A673 (cell line): Measurements from ENCODE around the gene SNX27.

Experiments
- CTCF ChIP-seq: fragments of 300-800, 200-600 bp; sonication (generic); conservative IDR thresholded peaks from 2 replicates; pipeline ENCODE4 v1.5.1; 2017; ENCODE audit warnings: low read depth, mild to moderate bottlenecking, antibody characterized with exemption, low read length, moderate library complexity, mixed read lengths
- EZH2 ChIP-seq: fragments of 200-600 bp; sonication (generic); IDR thresholded peaks from 2 replicates; pipeline ENCODE4 v1.6.1; 2017; ENCODE audit warnings: borderline replicate concordance, low read depth, mild to moderate bottlenecking, mixed read lengths, antibody characterized with exemption, low read length; ENCODE audit not compliant: poor library complexity, severe bottlenecking

DNA sequence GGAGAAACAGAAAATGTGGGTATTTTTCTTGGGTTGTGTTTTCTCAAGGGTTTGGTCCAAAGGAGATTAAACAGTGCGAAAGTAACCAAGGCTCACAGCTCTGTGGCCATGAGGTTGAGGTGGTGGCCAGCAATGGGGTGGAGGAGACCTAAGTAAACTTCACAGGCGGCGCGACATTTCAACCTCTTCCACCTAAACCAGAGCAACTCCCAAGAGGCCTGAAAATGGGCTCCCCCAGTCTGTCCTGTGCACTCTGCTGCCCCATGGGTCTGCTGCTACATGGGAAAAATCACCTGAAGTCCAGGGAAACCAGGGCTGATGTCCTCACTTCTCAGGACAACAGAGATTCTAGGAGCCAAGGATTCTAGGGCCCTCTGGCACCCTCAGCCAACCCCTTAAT, 92.4 kb downstream of the SNX27 start:
- TF ChIP-seq EZH2 (no peak), CTCF (no peak)
